RPMI8226 (cell line): Measurements from ENCODE around the gene ACADL.
A peak's percentile ranks its signal among the peaks of the same experiment; 100 is the strongest.
"Not testable (repeated sequence)": the region's sequence is repeated elsewhere in the genome, so short reads cannot be mapped to it uniquely, and the experiment has no call there.

Experiments used
- DNase-seq: peaks from one replicate; pipeline ENCODE4 v3.0.0-alpha.2; 2015

Gene ACADL

DNA sequence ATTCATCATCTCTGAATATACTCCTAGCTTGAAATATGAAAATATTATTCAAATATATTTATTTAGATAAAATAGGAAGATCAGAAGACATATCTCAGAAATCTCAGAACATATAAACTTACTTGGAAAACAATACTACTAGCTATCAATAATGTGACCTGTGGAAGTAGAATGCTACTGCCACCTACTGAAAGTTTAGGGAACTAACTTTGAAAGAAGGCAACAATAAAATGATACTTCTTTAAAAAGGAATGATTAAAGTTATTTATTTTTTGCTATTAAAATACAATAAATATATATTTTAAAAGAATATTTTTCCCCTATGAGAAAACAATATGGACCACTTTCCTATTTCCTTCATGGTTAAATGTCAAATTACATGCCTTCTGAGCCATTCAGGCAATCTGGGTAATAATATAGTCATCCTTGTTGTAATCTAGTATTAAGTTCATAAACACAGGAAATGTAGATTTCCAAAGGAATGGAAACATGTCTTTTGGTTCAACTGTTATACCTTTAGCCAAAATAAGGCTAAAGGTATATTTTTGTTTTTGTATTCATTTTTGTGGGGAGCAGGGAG lies 26.0 kb downstream of the ACADL start:
- DNase-seq = peak; percentile 39

DNA sequence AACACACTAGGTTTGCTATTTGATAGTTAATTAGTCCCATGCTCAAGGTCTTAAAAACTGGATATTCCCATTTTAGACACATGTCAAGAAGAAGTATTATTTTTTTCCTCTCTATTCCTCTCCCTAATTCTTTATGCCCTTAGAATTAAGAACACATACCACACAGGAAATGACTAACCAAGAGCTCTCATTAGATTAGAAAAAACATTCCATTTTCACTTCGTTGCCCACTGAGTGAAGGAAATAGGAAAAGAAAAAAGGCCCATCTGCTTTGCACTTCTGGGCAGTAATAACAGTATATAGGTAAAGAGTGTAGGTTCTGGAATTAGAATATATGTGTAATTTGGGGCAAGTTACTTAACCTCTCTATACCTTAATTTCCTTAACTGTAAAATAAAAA lies 26.9 kb downstream of the ACADL start:
- DNase-seq = no peak

DNA sequence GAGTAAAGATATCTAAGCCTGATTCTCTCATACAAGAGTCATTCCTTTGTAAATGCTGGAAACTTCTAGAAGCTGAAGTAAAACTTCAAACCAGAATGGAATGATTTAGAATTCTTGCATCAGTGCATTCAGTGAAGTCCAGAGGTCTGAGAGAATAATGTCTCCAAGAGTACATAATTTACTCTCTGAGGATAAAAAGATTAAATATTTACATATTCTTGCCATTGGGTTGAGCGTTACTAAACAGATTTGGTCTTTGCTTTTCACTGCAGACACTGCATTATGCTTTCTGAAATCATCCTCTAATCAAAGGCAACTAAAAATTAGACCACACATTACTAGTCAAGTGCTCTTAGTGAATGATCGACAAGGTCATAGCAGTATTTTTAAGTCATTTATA lies 27.5 kb downstream of the ACADL start:
- DNase-seq = no peak

DNA sequence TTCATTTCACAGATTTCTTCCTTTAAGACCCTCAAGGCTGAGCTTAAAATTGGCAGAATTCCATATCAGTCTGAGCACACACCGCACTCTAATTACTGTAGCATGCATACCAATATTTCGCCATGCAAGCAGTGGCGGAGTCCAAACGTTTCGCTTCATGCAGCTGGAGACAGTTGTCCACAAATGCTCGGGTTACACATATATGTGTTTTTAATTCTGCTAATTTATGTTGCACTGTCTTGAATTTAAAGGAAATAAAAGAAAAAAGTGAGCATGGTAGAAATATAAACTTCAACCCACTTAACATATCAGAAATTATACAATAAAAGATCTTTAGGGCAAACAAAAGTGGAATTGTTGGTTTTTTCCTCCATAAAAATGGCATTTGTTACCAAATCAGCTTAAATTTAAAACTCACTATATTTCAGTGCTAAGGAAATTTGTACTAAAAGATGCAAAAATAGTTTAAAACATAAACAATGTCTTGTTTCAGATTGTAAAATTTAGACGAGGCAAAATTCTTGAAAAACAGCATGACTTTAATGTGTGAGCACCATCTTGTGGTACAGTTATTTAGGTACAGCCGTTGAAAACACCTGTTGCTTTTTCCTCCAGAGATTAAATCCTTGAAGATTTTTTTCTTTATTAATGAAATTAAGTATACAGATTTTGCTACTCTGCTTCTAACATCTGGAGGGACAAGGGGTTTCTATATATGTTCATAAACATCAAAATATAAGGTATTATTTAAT lies 30.0 kb downstream of the ACADL start:
- peak; percentile 52 for DNase-seq

DNA sequence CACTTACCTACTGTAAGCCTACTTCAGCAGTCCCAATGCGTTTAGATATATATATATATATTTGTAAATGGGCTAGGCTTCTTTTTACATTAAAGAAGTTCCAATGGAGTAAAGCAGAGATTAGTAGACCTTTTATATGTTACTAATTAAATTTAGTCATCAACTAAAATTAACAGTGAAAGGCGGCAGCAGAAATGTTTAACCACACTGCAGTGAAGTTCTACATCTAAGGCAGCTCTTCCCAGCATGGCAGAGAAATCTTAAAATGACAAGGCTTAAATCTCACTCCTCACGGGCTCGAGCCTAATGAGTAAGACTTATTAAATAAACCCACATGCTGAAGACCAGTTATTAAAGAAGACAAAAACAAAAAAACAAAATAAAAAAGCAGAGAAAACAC lies 34.9 kb downstream of the ACADL start:
- DNase-seq = no peak

DNA sequence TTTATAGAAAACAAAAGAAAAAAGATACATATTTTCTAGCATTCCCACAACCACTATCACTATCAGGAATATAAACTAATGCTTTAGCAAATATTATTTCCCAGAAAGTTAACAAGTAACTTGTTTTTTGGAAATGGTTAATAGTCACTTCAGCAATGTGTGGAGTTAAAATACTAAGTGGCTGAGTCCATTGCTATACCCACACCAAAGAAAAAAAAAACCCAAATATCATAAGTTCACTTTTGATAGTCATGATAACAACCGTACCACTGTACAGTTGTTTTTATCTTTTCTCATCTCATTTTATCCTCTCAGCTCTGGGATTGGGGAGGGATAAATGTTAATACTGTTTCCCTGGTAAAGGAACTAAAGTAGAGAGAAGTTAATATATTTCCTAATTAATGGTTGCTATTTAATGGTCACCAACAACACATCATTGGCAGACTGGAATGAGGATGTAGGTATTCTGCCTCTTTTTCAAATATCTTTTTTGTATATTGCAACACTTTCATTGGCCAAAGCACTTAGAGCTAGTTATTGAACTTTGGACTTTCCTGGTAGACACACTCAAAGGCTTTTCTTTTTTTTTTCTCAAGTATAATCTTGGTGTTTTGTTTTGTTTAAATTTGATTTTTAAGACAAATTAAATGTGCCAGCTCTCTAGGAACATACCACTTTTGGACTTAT lies 35.7 kb downstream of the ACADL start:
- DNase-seq = no peak

DNA sequence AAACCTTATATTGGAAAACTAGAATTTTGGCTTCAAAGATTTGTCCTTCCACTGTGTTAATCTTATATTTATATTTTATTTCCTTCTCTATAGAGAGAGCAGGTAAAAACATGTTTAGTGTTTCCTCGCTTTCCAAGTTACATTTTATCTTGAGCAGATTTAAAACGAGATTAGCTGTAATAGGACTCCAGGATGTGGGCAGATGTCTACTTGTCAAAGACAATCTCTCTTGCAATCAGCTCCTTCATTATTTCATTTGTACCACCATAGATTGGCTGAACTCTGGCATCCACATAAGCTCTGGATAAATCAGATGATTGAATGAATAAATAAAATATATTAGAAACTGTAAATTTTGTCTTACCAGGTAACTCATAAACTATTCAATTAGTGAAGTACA lies 36.5 kb downstream of the ACADL start:
- DNase-seq = no peak

DNA sequence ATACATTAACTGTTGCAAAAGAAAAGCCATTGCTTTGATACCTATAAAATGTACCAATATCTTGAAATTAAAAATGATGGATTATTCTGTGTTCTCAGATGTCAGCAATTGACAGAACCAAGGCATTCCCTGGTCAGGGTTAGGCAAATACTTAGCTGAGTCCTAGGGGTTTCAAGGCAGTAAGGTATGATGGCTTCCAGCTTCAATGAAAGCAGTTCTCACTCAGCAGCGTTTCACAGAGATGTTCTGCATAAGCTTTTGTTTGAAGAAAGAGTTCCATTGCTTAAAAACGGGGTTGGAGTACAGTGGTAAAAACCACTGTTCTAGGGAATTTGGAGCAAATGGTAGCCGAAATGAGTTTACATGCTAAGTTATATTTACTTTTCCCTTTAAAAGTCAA lies 37.1 kb downstream of the ACADL start:
- DNase-seq = no peak

DNA sequence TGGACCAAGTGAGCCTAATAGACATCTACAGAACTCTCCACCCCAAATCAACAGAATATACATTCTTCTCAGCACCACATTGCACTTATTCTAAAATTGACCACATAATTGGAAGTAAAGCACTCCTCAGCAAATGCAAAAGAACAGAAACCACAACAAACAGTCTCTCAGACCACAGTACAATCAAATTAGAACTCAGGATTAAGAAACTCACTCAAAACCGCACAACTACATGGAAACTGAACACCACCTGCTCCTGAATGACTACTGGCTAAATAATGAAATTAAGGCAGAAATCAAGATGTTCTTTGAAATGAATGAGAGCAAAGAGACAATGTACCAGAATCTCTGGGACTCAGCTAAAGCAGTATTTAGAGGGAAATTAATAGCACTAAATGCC lies 41.3 kb downstream of the ACADL start:
- DNase-seq = not testable (repeated sequence)

DNA sequence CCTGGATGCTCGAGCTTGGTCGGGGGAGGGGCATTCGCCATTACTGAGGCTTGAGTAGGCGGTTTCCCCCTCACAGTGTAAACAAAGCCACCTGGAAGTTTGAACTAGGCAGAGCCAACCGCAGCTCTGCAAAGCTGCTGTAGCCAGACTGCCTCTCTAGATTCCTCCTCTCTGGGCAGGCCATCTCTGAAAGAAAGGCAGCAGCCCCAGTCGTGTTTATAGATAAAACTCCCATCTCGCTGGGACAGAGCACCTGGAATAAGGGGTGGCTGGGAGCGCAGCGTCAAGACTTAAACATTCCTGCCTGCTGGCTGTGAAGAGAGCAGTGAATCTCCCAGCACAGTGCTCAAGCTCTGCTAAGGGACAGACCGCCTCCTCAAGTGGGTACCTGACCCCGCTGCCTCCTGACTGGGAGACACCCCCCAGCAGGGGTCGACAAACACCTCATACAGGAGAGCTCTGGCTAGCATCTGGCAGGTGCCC lies 43.6 kb downstream of the ACADL start:
- peak; percentile 68 for DNase-seq

DNA sequence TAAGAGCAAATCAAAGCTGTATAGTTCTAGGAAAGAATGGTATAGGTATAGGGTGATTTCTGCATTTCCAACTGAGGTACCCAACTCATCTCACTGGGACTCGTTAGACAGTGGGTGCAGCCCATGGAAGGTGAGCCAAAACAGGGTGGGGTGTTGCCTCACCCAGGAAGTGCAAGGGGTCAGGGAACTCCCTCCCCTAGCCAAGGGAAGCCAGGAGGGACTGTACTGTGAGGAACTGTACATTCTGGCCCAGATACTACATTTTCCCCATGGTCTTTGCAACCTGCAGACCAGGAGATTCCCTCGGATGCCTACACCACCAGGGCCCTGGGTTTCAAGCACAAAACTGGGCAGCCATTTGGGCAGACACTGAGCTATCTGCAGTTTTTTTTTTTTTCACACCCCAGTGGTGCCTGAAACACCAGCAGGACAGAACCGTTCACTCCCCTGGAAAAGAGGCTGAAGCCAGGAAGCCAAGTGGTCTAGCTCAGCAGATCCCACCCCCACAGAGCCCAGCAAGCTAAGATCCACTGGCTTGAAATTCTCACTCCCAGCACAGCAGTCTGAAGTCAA lies 44.1 kb downstream of the ACADL start:
- peak; percentile 14 for DNase-seq

DNA sequence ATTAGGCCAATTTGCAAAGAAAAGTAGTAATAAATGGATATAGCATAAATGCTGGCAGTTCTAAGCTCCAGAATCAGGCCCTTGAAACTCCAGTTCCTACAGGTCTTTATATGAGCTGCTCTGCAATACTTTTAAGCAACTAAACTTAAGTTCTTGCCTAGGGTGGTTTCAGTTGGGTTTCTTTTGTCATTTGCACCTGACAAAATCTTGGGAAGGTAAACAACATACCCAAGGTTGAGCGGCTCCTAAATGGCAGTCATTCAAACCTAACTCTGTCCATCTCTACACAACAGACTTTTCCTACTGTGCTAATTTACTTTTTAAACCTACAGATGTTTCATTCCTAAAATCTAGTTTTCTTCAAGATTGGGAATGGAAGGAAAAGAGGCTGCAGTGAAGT lies 44.8 kb downstream of the ACADL start:
- no peak for DNase-seq

DNA sequence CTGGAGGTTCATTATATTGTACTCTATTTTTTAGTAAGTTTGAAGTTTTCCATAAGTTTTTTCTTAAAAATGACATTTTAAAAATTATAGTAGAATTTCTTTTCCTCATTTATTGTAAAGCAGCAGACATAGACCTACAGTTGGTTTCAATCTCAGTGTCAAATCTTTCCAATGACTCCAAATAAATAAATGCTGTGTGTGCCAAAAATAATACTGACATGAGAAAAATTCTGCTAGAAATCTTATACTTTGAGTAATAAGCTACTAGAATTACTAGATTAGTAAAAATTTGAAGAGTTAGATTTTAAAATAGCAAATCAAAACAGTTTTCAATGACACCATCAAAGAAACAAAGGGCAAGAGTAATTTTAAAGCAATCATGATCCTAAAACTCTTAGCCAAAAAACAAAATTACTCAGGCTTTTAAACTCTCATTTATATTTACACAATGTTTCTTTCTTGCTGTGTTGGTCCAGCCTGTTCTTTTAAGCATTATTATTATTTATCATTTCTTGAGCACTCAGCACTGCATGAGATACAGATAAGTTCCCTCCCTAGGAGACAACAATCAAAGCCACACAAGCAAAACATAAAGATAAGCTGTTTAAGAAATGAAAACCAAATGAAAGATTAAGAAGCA lies 45.8 kb downstream of the ACADL start:
- DNase-seq = no peak

DNA sequence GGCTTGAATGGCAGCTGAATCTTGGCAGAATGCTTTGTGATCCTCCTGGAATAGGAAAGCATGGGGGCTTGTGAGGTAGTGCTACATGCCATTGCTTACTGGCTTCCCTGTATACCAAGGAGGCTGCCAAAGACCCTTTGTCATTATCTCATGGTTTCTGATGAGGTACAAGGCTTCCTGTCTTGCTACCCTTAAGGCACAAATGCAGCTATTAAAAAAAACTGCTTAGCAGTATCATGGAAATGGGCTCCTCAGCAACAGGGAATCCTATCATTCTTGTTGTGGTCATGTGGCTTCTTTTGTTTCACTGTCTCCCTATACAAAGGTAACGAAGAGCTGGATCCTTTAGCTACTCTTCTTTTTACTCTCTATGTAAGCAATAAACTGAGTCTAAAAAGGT lies 47.5 kb downstream of the ACADL start:
- no peak for DNase-seq

DNA sequence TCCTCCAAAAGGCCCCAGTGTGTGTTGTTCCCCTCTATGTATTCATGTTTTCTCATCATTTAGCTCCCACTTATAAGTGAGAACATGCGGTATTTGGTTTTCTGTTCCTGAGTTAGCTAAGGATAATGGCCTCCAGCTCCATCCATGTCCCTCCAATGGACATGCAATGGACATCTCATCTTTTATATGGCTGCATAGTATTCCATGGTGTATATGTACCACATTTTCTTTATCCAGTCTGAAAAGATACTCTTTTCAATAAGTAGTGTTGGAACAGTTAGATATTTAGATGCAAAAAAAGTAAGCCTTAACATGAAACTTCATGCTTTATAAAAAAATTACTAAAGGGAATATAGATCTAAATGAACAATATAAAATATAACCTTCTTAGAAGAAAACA lies 48.1 kb downstream of the ACADL start:
- DNase-seq = not testable (repeated sequence)

DNA sequence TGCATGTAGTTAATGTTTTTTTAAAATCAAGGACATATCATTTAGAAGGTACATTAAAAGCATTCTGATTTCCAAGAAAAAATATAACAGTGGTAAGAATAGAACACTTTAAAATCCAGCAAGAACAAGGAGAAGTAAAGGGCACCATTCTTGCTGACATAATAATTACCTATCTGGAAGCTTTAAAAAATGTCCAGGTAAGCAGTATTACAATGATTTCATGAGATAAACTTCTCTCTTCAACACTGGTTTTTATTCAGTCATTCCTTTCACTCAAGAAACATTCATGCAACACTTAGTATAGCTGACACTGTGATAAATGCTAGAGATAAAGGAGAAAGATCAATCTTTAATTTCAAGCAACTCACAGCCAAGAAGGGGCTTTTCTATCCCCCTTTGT lies 51.2 kb downstream of the ACADL start:
- no peak for DNase-seq

DNA sequence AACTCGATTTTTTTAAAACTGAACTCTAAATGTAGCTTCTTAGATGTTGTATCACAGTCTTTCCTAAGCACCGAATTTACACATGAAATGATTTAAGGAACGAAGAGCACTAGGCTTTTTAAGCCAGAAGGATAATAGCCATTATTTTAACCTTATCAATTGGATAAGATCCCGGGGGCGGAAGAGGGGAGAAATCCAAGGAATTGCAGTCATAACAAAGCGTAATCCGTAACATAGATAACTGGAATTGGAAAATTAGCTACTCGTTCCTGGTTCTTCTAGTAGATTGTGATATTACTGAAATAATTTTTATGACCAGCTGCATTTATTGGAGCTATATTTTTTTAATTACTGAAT lies 53.0 kb downstream of the ACADL start:
- no peak for DNase-seq

DNA sequence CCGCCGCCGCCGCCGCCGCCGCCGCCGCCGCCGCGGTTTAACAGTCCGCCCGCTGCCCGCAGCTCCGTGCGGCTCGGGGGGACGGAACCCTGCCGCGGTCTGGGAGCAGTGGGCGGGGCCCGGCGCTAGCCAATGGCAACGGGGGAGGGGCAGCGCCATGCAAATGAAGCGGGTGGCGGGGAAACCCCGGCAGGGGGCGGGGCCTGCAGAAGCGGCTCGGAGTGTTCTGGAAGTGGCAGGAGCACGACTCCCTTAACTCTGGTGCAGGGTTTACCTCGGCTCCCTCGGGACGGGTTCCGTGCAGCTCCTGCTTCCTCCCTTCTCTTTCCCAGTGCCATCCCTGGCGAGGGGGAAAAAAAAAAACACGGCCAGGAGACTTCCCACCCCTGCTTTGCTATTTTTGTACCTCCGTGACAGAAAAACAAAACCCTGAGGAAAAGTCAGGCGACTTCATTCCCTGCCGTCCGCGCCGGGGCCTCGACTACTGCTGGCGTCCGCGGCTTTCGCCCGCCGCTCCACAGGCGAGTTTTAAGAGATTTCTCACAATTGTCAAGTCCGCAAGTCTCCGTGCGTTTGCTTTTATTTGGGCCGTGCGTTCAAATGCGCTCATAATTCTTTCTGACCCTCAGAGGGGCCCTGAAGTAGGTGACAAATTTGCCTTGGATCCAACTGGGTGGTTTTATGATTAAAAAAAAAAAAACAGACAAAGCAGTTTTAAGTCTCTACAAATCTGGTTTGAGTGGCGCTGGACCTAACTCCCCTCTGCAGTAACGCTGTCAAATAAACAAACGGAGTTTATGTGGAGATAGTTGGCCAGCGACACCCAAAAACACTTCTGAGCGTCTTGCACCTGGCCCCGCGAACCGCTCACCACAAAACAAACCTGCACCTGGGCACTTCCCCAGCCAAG lies 53.7 kb downstream of the ACADL start, which contains the start of gene KANSL1L:
Gene KANSL1L (minus strand): TSS at position 101 of the 910 bp plus-strand sequence. CDS start 16,827 bp downstream, outside the sequence.
- DNase-seq = peak; percentile 98

DNA sequence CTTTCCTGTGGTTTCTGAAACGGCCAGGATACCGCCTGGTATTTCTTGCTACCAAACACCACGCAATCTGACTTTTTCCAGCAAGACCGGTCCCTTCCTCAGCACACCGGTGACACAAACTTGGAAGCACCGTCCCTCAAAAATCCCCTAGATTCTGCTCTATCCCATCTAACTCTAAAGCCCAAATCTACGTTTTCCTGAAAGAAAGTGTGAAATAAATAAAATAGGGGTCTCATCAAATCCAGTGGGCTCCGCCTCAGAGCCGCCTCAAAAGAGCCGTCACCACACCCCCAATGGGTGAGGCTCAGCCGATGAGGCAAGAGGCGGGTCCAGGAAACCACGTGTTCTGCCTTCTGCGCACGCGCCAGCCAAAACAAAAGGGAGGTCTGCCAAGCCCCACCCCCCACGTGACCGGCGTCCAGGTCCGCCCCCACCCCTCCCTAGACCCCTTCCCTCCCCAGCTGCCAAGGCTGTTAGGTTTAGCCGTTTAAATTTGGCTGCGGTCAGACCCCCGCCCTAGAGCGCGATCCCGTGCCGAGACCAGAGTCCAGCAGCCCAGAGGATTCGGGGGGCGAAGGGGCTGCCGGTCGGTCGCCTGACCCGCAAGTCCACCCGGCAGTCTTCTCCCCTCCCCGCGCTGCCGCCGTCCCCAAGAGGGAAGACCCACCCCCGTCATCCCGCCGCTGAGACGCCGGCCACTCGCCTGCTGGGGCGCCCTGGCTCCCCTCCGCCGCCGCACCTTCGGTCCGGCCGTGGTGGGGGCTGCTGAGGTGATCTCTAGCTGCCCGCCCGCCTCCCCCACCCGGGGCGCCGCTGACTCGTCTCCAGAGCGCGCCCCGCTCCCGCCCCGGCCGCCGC lies 54.6 kb downstream of the ACADL start:
- DNase-seq = peak; percentile 95

DNA sequence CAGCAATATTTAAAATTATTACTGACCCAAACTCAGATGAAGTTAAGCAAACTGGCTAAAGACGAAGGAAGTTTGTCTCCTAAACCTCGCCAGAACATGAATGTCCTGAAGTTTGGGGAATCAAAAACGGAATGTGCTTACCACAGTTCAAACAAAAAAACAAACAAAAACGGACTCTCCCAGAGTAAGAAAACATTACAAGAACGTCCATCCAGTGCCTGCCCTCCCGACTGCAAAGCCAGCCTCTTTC lies 55.1 kb downstream of the ACADL start:
- DNase-seq = no peak

DNA sequence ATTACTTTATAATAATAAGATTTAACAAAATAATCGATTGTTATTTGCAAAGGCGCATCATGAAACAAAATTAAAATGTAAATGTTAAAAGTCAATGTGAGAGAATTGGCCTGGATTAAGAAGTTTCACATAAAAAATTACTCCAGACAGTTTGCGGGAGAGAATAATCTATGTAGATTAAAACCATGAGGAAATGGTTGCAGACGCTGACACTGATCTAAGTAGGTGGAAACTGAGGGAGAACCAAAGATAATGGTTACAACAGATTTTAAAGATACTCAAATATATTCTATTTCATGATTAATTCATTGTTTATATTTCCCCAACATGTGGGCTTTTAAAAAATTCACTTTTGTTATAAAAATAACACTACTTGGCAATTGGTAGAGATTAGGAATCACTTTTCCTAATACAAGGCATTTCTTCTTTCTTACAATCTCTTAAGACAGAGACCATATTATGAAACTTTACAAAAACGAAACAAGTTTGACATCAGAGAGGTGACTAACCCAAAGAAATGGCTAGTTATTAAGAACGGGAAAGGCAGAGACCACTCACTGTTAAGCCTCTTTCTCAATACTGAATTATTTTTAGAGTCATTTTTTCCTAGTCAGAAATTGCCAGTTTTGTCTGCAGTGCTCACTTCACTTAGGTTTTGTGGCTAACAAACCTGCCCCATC lies 55.6 kb downstream of the ACADL start:
- peak; percentile 37 for DNase-seq
